PC-9 (cell line): ENCODE data around the gene ADCY3. TPM values are rescaled to one million over a fixed set of nuclear protein-coding genes. Genes with fewer than 3 reads are reported as not detected.

ENCODE experiments used
- BruUV-seq: library from RNA; stranded (reverse); fragments of 400-500 nt; replicated peaks from 2 replicates; lab custom pipeline; 2021; lab: Mats Ljungman, UMichigan
- CTCF ChIA-PET: fragments of 300-600 bp; sonication (Branson Sonifier 250); formaldehyde crosslinking; loops from one replicate; lab custom pipeline; 2022; ENCODE audit warnings: antibody characterized with exemption; lab: Charles Lee
- POLR2A ChIA-PET: fragments of 300-600 bp; sonication (Branson Sonifier 250); formaldehyde crosslinking; loops from one replicate; lab custom pipeline; 2022; ENCODE audit warnings: antibody characterized with exemption; ENCODE audit not compliant: unreplicated experiment; lab: Charles Lee
- DNase-seq, 2 experiments: peaks; one replicate each; pipeline versions ENCODE4 v3.0.0 to v3.0.0-alpha.2; 2015 to 2022; ENCODE audit warnings: mixed read lengths in 1 of 2
- H2AFZ ChIP-seq: fragments of 200-600 bp; sonication (generic); 2 replicates; pipeline ENCODE4 v1.8.1; 2017; ENCODE audit warnings: antibody characterized with exemption
- H3F3A ChIP-seq: fragments of 200-600 bp; sonication (generic); 2 replicates; pipeline ENCODE4 v1.8.1; 2017; ENCODE audit warnings: antibody characterized with exemption, mild to moderate bottlenecking, low read depth; ENCODE audit not compliant: insufficient read depth
- H3K27ac ChIP-seq: fragments of 200-600 bp; sonication (generic); 2 replicates; pipeline ENCODE4 v1.6.1; 2016; ENCODE audit warnings: mixed run types
- H3K27me3 ChIP-seq: fragments of 200-600 bp; sonication (generic); 2 replicates; pipeline ENCODE4 v1.6.1; 2016; ENCODE audit warnings: low read depth, mixed run types; ENCODE audit not compliant: insufficient read depth
- H3K36me3 ChIP-seq: fragments of 200-600 bp; sonication (generic); 2 replicates; pipeline ENCODE4 v1.6.1; 2016; ENCODE audit warnings: low read depth, mixed run types
- H3K4me1 ChIP-seq: fragments of 200-600 bp; sonication (generic); replicated peaks from 2 replicates; pipeline ENCODE4 v1.6.1; 2016; ENCODE audit warnings: mixed run types; ENCODE audit not compliant: insufficient read depth
- H3K4me2 ChIP-seq: fragments of 200-600 bp; sonication (generic); 2 replicates; pipeline ENCODE4 v1.6.1; 2017; ENCODE audit warnings: mixed run types
- H3K4me3 ChIP-seq: fragments of 200-600 bp; sonication (generic); 2 replicates; pipeline ENCODE4 v1.6.1; 2016; ENCODE audit warnings: mixed run types
- H3K79me2 ChIP-seq: fragments of 200-600 bp; sonication (generic); 2 replicates; pipeline ENCODE4 v1.6.1; 2017; ENCODE audit warnings: low read depth, mixed run types
- H3K9me2 ChIP-seq: fragments of 200-600 bp; sonication (generic); 2 replicates; pipeline ENCODE4 v1.8.1; 2017; ENCODE audit warnings: mild to moderate bottlenecking; ENCODE audit not compliant: insufficient read depth
- H3K9me3 ChIP-seq: fragments of 200-600 bp; sonication (generic); 2 replicates; pipeline ENCODE4 v1.8.1; 2016; ENCODE audit warnings: low read depth; ENCODE audit not compliant: insufficient read depth
- H4K20me1 ChIP-seq: fragments of 200-600 bp; sonication (generic); 2 replicates; pipeline ENCODE4 v1.8.1; 2017; ENCODE audit not compliant: insufficient read depth
- EZH2 ChIP-seq: fragments of 200-600 bp; sonication (generic); IDR thresholded peaks from 2 replicates; pipeline ENCODE4 v1.8.0; 2017; ENCODE audit warnings: antibody characterized with exemption, low read depth
- intact Hi-C: fragments of 100-400 bp; cut with micrococcal nuclease; formaldehyde crosslinking; loops from one replicate; pipeline ENCODE4 v1.10.0; 2022; ENCODE audit not compliant: unreplicated experiment
- total RNA-seq: library from RNA; stranded (reverse); gene quantifications from 2 replicates; pipeline ENCODE4 v1.2.3, GENCODE V29; 2021
- TF ChIP-seq, protein P1 (sequence below): fragments of 200-600 bp; sonication (generic); conservative IDR thresholded peaks from 2 replicates; pipeline ENCODE4 v1.6.1; 2017; ENCODE audit warnings: mixed run types, antibody characterized with exemption, mild to moderate bottlenecking, moderate library complexity

The ADCY3 gene
- total RNA-seq, 1 experiment from 2014 or later = 46.3 TPM

GRCh38 chr2:24844023-24844685, 75.9 kb downstream of the ADCY3 start:
- BruUV-seq = no TSS peak
- H3K4me3 ChIP-seq = no peak overlapping the region
- no peaks in the 10 kb centered on the region for H3K36me3 ChIP-seq

GRCh38 chr2:24843330-24843860, 76.6 kb downstream of the ADCY3 start:
- no peak overlapping the region for H2AFZ ChIP-seq
- POLR2A ChIA-PET = interaction anchor here (0.7 kb wide), 1 partner anchor 447 kb away, joined by 4 read pairs; no protein-coding TSS in a partner anchor
- no TSS peak for BruUV-seq
- intact Hi-C loops = no loop called here
- CTCF ChIA-PET = no interaction called here
- no peak for DNase-seq
- H3K9me2 ChIP-seq = no peaks in the 10 kb centered on the region
- TF ChIP-seq EZH2 = no peak
- TF ChIP-seq, protein P1, sequence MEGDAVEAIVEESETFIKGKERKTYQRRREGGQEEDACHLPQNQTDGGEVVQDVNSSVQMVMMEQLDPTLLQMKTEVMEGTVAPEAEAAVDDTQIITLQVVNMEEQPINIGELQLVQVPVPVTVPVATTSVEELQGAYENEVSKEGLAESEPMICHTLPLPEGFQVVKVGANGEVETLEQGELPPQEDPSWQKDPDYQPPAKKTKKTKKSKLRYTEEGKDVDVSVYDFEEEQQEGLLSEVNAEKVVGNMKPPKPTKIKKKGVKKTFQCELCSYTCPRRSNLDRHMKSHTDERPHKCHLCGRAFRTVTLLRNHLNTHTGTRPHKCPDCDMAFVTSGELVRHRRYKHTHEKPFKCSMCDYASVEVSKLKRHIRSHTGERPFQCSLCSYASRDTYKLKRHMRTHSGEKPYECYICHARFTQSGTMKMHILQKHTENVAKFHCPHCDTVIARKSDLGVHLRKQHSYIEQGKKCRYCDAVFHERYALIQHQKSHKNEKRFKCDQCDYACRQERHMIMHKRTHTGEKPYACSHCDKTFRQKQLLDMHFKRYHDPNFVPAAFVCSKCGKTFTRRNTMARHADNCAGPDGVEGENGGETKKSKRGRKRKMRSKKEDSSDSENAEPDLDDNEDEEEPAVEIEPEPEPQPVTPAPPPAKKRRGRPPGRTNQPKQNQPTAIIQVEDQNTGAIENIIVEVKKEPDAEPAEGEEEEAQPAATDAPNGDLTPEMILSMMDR = no peak
- H3K4me3 ChIP-seq = no peak overlapping the region
- no peaks in the 10 kb centered on the region for H3K79me2 ChIP-seq
- H3K4me2 ChIP-seq = no peak overlapping the region
- H3K27me3 ChIP-seq = no peaks in the 10 kb centered on the region
- H3K36me3 ChIP-seq = no peaks in the 10 kb centered on the region
- no peaks in the 10 kb centered on the region for H3K4me1 ChIP-seq
- no peak overlapping the region for H3K27ac ChIP-seq
- no peaks in the 10 kb centered on the region for H3K9me3 ChIP-seq
- no peaks in the 10 kb centered on the region for H4K20me1 ChIP-seq
- no peaks in the 10 kb centered on the region for H3F3A ChIP-seq

More at GRCh38 chr2:24844023-24844685, 75.9 kb downstream of the ADCY3 start:
- DNase-seq = no peak
- H3K4me1 ChIP-seq = no peaks in the 10 kb centered on the region
- CTCF ChIA-PET = no interaction called here
- intact Hi-C loops = no loop called here
- H3K4me2 ChIP-seq = no peak overlapping the region
- no peaks in the 10 kb centered on the region for H3F3A ChIP-seq
- no peaks in the 10 kb centered on the region for H3K27me3 ChIP-seq
- no peak overlapping the region for H3K27ac ChIP-seq
- no peaks in the 10 kb centered on the region for H3K9me3 ChIP-seq
- H3K79me2 ChIP-seq = no peaks in the 10 kb centered on the region
- no peak overlapping the region for H2AFZ ChIP-seq
- no peak for TF ChIP-seq EZH2
- TF ChIP-seq, protein P1 = no peak
- POLR2A ChIA-PET = no interaction called here
- no peaks in the 10 kb centered on the region for H4K20me1 ChIP-seq
- no peaks in the 10 kb centered on the region for H3K9me2 ChIP-seq

- Histone ChIP-seq H3K4me2 (no peak overlapping the region), H3K79me2 (no peaks in the 10 kb centered on the region), H4K20me1 (no peaks in the 10 kb centered on the region), H3K9me2 (no peaks in the 10 kb centered on the region), H3K9me3 (no peaks in the 10 kb centered on the region), H3K36me3 (no peaks in the 10 kb centered on the region), H3K4me1 (no peaks in the 10 kb centered on the region), H3K27ac (no peak overlapping the region), H3K27me3 (no peaks in the 10 kb centered on the region), H2AFZ (no peak overlapping the region), H3K4me3 (no peak overlapping the region), H3F3A (no peaks in the 10 kb centered on the region)
- TF ChIP-seq, protein P1 = no peak
- no peak for TF ChIP-seq EZH2
- BruUV-seq = no TSS peak
- DNase-seq = no peak
- POLR2A ChIA-PET = interaction anchor here (0.7 kb wide), 1 partner anchor 446 kb away, joined by 4 read pairs; no protein-coding TSS in a partner anchor
- intact Hi-C loops = no loop called here
- CTCF ChIA-PET = no interaction called here
Observed at GRCh38 chr2:24842081-24843050, 77.7 kb downstream of the ADCY3 start.
